GM18517 (cell line): ENCODE results near the gene RHOD.

ENCODE experiments used
- ATAC-seq: cut with Tn5 transposase; IDR thresholded peaks from one replicate; pipeline ENCODE4 v1.9.1; 2021; ENCODE audit warnings: mild to moderate bottlenecking, moderate library complexity; ENCODE audit not compliant: unreplicated experiment

Gene RHOD

DNA sequence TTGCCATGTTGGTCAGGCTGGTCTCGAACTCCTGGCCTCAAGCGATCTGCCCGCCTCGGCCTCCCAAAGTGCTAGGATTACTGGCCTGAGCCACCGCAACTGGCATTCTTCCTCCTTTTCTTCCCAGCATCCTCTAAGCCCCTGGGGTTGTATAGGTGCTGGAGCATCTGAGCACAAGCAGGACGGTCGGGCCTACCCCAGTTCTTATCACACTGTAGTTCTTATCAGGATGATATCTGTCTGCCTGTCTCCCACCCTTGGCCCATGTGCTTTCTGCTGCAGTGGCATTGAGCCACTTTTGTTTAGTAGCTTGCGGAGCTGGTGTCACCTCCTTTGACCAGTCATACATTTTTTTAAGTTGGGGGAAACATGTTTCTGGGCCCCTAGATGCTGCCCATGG is 1.9 kb downstream of the RHOD start:
- no peak for ATAC-seq

DNA sequence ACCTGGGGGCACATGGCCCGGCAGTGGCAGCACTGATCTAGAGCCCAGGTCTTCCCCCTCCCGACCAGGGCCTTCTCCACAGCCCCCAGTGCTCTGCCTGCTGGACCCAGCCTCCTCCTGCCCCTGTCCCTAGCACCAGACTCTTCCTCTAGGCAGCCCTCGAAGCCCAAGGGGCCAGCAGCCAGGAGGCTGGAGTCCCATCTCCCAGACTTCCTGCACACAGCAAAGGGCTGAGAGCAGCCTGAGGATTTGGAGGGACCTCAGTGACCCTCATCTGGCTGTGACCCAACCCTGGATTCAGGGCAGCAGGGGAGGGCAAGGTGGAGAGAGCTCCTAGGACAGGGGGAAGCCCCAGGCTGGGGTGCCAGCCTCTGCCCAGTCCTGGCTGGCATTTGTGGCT is 3.0 kb downstream of the RHOD start:
- no peak for ATAC-seq

GRCh38 chr11:67060111-67060522 is 3.5 kb downstream of the RHOD start:
- no peak for ATAC-seq

DNA sequence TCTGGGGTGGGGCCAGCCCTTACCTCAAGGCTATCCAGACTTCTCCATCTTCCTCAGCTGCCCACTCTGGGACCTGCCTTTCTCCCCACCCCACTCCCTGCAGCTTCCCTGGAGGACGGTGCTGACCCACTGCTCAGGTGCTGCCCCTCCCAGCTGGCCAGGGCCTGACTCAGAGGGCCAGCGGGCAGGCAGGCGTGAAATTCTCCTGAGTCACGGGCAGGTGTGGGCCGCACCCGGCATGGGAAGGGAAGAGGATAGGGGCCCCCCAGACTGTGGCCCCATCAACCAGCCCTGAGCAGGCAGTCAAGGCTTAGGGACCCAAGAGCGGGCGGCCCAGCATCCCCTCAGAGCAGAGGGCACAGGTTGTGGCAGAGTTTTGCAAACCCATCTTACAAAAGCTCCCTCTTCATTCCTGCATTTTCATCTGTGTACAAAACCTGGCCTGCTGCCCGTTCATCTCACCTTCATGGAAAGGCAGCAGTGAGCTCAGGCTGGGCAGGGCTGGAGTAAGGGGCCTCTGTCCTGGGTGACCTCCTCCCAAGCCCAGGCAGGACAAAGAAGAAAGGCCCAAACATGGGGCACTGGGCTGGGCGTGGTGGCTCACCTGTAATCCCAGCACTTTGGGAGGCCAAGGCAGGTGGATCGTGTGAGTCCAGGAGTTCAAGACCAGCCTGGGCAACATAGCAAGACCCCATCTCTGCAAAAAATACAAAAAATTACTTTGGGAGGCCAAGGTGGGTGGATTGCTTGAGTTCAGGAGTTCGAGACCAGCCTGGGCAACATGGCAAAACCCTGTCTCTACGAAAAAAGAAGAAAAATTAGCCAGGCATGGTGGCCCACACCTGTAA is 6.1 kb downstream of the RHOD start:
- ATAC-seq: no peak

DNA sequence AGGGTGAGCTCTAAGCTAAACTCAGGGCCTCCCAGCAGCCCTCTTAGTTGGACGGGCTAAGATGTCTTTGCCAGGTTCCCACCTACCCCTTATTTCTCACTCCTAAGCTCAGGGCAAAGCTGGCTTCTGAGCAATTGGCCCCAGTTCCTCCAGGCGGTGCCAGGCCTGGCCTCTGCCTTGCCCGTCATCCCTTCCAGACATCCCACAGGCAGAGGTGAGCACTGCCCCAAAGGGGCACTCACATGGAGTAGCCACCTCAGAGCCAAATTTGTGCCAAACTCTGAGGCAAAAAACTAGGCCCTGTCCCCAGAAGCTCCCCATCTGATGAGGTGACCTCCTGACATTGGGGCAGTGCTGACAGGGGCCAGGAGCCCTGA is 9.7 kb downstream of the RHOD start:
- ATAC-seq: no peak

GRCh38 chr11:67071420-67072284 is 15.0 kb downstream of the RHOD start:
- no peak for ATAC-seq

DNA sequence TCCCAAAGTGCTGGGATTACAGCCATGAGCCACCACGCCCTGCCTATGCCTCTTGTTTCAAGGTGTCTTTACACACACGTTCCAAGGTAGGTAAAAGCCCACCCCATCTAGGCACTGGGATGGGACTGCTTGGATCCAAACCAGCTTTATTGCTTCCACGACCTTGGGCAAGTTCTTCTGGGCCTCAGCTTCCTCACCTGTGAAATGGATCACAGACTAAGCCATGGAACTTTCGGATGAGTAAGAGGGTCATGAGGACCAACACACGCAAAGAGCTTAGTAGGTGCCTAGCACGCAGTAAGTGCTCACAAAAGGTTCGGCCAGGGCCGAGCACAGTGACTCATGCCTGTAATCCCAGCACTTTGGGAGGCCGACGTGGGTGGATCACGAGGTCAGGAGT is 15.6 kb downstream of the RHOD start:
- ATAC-seq: no peak

DNA sequence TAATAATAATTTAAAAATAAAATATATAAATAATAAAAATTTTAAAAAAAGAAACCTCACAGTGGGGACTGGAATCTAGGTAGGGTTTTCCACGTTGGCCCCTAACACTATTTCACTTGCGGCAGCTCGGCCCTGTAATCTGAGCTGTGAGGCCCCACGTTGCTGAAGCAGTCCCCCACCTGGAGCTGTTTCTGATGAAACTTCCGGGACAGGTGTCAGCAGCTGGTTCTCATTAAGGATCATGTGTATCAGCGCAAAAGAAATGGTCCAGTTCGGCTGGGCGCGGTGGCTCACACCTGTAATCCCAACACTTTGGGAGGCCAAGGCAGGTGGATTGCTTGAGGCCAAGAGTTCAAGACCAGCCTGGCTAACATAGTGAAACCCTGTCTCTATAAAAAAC is 17.3 kb downstream of the RHOD start:
- no peak for ATAC-seq

- ATAC-seq: no peak
These were observed 19.6 kb downstream of the RHOD start for GRCh38 chr11:67076202-67076601.

DNA sequence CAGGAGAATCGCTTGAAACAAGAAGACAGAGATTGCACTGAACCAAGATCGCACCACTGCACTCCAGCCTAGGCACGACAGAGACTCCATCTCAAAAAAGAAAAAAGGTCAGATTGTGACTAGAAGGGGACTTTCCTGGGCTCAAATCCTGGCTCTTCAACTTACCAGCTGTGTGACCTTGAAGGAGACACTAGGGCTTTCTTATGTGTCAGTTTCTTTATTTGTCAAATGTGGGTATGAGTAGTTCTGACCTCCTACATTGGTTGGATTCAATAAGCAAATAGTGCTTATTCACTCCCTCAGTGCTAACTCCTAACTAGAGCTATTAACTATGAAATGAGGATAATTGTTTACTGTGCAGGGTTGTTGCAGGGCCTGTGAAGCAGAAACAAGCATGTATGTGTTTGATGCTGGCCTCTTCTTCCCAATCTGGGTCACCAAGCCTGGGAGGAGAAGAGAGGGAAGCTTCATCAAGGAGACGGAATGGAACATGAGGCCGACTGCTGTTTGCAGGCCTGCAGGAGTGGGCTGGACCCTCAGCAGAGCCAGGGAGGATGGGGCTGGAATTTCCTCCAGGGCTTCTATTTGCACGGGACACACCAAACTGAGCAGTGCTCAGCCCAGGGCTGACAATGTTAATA is 22.5 kb downstream of the RHOD start:
- no peak for ATAC-seq

DNA sequence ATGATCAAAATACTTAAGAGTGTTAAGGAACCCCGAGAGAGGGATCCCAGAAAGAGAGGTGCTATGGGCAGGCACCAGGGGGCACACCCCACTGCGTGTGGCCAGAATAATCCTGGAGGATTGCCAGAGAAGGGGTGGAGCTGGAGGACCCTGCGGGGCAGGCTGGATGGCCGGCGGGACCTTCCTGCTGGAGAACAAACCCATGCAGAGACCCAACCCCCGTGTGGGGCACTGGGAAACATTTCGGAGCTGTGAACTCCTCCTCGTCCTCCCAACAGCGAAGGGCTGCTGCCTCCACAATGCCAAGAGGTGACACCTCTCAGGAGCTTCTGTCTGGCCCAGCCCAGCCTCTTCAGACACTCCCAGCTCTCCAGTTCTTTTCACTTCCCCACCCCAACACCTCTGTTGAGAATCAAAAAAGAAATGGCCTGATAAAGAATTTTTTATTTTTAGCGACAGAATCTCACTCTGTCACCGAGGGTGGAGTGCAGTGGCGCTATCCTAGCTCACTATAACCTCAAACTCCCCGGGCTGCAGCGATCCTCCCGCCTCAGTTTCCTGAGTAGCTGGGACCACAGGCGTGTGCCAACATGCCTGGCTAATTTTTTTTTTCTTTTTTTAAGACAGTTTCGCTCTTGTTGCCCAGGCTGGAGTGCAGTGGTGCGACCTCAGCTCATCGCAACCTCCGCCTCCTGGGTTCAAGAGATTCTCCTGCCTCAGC is 25.6 kb downstream of the RHOD start:
- ATAC-seq: no peak

GRCh38 chr11:67083786-67084366 is 27.2 kb downstream of the RHOD start:
- ATAC-seq: no peak

DNA sequence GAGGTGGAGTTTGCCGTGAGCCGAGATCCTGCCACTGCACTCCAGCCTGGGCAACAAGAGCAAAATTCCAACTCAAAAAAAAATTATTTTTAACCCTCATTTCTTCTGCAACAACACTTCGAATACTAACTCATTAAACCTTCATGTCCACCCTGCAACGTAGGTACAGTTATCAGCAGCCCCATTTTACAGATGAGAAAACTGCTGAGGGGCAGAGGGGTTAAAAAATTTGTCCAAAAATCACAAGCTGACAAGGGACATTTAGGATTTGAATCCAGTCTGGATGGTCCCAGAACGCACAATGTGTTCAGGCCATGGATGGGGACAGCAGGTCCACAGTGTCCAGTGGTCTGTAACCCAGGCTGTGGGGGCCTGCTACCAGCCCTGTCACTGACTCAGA is 29.0 kb downstream of the RHOD start:
- ATAC-seq: no peak

GRCh38 chr11:67090717-67091116 is 34.1 kb downstream of the RHOD start:
- no peak for ATAC-seq

- ATAC-seq: no peak
These were observed 38.5 kb downstream of the RHOD start for GRCh38 chr11:67095214-67095507.

- ATAC-seq: no peak
These were observed 42.3 kb downstream of the RHOD start for GRCh38 chr11:67098799-67099429.

GRCh38 chr11:67099831-67100324 is 43.2 kb downstream of the RHOD start:
- no peak for ATAC-seq

- no peak for ATAC-seq
These were observed 46.0 kb downstream of the RHOD start for GRCh38 chr11:67102664-67103063.

- no peak for ATAC-seq
These were observed 49.3 kb downstream of the RHOD start for GRCh38 chr11:67105964-67106363.

- ATAC-seq: no peak
These were observed 54.6 kb downstream of the RHOD start for GRCh38 chr11:67111261-67111660.
